ENCODE results near the gene SS18L1.

SS18L1 gene

GRCh38 chr20:62181808-62182207, 38.2 kb downstream of the SS18L1 start:
- Histone ChIP-seq H3K9ac (ENCODE audit: low read length) (peak overlapping the region; percentile 87), H3K79me2 (ENCODE audit: low read length) (peaks cover 47% of the 10 kb centered on the region), H3K27me3 (ENCODE audit: low read depth, low read length) (no peaks in the 10 kb centered on the region), H2AFZ (ENCODE audit: low read depth, low read length) (no peak overlapping the region), H3K4me3 (ENCODE audit: low read length) (peak overlapping the region; percentile 87), H3K4me1 (ENCODE audit: low read length) (peaks cover 25% of the 10 kb centered on the region), H3K9me3 (ENCODE audit: insufficient read depth, low read length) (no peaks in the 10 kb centered on the region), H3K4me2 (ENCODE audit: low read length) (peak overlapping the region; percentile 84), H3K27ac (ENCODE audit: low read length) (peak overlapping the region; percentile 78; the same call in 1 of the 2 replicates), H3K36me3 (replicated peaks; ENCODE audit: low read depth, low read length) (peaks cover 3% of the 10 kb centered on the region), H4K20me1 (ENCODE audit: insufficient read depth, low read length) (no peaks in the 10 kb centered on the region; the same call in 1 of the 2 replicates)
- TF ChIP-seq CTCF (IDR thresholded peaks at IDR 0.05; ENCODE audit: low read depth, low read length) (no peak), EZH2phosphoT487 (IDR thresholded peaks at IDR 0.05; ENCODE audit: low read depth) (no peak)

- peaks cover 56% of the 10 kb centered on the region for H3K79me2 ChIP-seq (ENCODE audit: low read length)
- H3K4me2 ChIP-seq (ENCODE audit: low read length) = peak within 1 kb of the TSS; percentile 98
- H3K36me3 ChIP-seq (replicated peaks; ENCODE audit: low read depth, low read length) = no peaks in the 10 kb centered on the region
- H4K20me1 ChIP-seq (ENCODE audit: insufficient read depth, low read length) = peaks cover 2% of the 10 kb centered on the region; the same call in 1 of the 2 replicates
- peak within 1 kb of the TSS; percentile 78 for H3K27ac ChIP-seq (ENCODE audit: low read length)
- no peaks in the 10 kb centered on the region for H3K9me3 ChIP-seq (ENCODE audit: insufficient read depth, low read length)
- TF ChIP-seq CTCF (IDR thresholded peaks at IDR 0.05; ENCODE audit: low read depth, low read length) (no peak), EZH2phosphoT487 (IDR thresholded peaks at IDR 0.05; ENCODE audit: low read depth) (no peak)
- H3K4me3 ChIP-seq (ENCODE audit: low read length) = peak within 1 kb of the TSS; percentile 87
- no peaks in the 10 kb centered on the region for H3K27me3 ChIP-seq (ENCODE audit: low read depth, low read length)
- peaks cover 29% of the 10 kb centered on the region for H3K4me1 ChIP-seq (ENCODE audit: low read length)
- peak within 1 kb of the TSS; percentile 68; the same call in 1 of the 2 replicates for H2AFZ ChIP-seq (ENCODE audit: low read depth, low read length)
- peak within 1 kb of the TSS; percentile 87 for H3K9ac ChIP-seq (ENCODE audit: low read length)
These were observed 39.2 kb downstream of the SS18L1 start, which contains the start of gene MTG2 for GRCh38 chr20:62182469-62183425. TSS of gene MTG2 (plus strand) at chr20:62183028. CDS start at chr20:62193421, 10,393 bp downstream.

- peak overlapping the region; percentile 87 for H3K4me3 ChIP-seq (ENCODE audit: low read length)
- H3K79me2 ChIP-seq (ENCODE audit: low read length) = peaks cover 65% of the 10 kb centered on the region
- no peaks in the 10 kb centered on the region for H3K9me3 ChIP-seq (ENCODE audit: insufficient read depth, low read length)
- H3K27me3 ChIP-seq (ENCODE audit: low read depth, low read length) = no peaks in the 10 kb centered on the region
- H3K4me2 ChIP-seq (ENCODE audit: low read length) = peak overlapping the region; percentile 98
- peak overlapping the region; percentile 78 for H3K27ac ChIP-seq (ENCODE audit: low read length)
- H3K36me3 ChIP-seq (replicated peaks; ENCODE audit: low read depth, low read length) = no peaks in the 10 kb centered on the region
- peaks cover 3% of the 10 kb centered on the region; the same call in 1 of the 2 replicates for H4K20me1 ChIP-seq (ENCODE audit: insufficient read depth, low read length)
- H2AFZ ChIP-seq (ENCODE audit: low read depth, low read length) = no peak overlapping the region
- peak overlapping the region; percentile 87 for H3K9ac ChIP-seq (ENCODE audit: low read length)
- TF ChIP-seq CTCF (IDR thresholded peaks at IDR 0.05; ENCODE audit: low read depth, low read length) (no peak), EZH2phosphoT487 (IDR thresholded peaks at IDR 0.05; ENCODE audit: low read depth) (no peak)
- H3K4me1 ChIP-seq (ENCODE audit: low read length) = peaks cover 29% of the 10 kb centered on the region
These were observed 40.0 kb downstream of the SS18L1 start for GRCh38 chr20:62183426-62184142.

GRCh38 chr20:62186096-62186426, 42.5 kb downstream of the SS18L1 start:
- Histone ChIP-seq H3K79me2 (ENCODE audit: low read length) (peaks cover 86% of the 10 kb centered on the region), H4K20me1 (ENCODE audit: insufficient read depth, low read length) (peaks cover 7% of the 10 kb centered on the region), H3K4me2 (ENCODE audit: low read length) (peak overlapping the region; percentile 61), H3K27me3 (ENCODE audit: low read depth, low read length) (no peaks in the 10 kb centered on the region), H3K27ac (ENCODE audit: low read length) (peak overlapping the region; percentile 45; the same call in 1 of the 2 replicates), H3K9me3 (ENCODE audit: insufficient read depth, low read length) (no peaks in the 10 kb centered on the region), H3K4me3 (ENCODE audit: low read length) (peak overlapping the region; percentile 42), H3K4me1 (ENCODE audit: low read length) (peaks cover 29% of the 10 kb centered on the region), H3K36me3 (replicated peaks; ENCODE audit: low read depth, low read length) (peaks cover 9% of the 10 kb centered on the region), H2AFZ (ENCODE audit: low read depth, low read length) (no peak overlapping the region), H3K9ac (ENCODE audit: low read length) (0 out of 2 replicates have a peak overlapping the region, but pooled peaks have one; percentile 5)
- no peak for TF ChIP-seq EZH2phosphoT487 (IDR thresholded peaks at IDR 0.05; ENCODE audit: low read depth)
- no peak for TF ChIP-seq CTCF (IDR thresholded peaks at IDR 0.05; ENCODE audit: low read depth, low read length)

Data from OCI-LY3 (cell line).